OCI-LY7 (cell line): ENCODE measurements around the gene CEBPB. TPM values are rescaled to one million over a fixed set of nuclear protein-coding genes. Genes with fewer than 3 reads are reported as not detected.

Experiments
- BruUV-seq: library from RNA; stranded (reverse); fragments of 400-500 nt; replicated peaks from 2 replicates; lab custom pipeline; 2021; lab: Mats Ljungman, UMichigan
- CTCF ChIA-PET: fragments of 300-600 bp; sonication (Branson Sonifier 250); formaldehyde crosslinking; loops from one replicate; lab custom pipeline; 2022; ENCODE audit warnings: antibody characterized with exemption; ENCODE audit not compliant: unreplicated experiment; lab: Charles Lee
- POLR2A ChIA-PET: fragments of 300-600 bp; sonication (Branson Sonifier 250); formaldehyde crosslinking; loops from one replicate; lab custom pipeline; 2022; ENCODE audit warnings: antibody characterized with exemption; lab: Charles Lee
- DNase-seq: peaks from one replicate; pipeline ENCODE4 v3.0.0-alpha.2; 2015; ENCODE audit warnings: low spot score
- H2AFZ ChIP-seq: fragments of 200-600 bp; sonication (generic), shearing (Covaris generic); 2 replicates; pipeline ENCODE4 v1.6.1; 2014; ENCODE audit warnings: mild to moderate bottlenecking, antibody characterized with exemption, low read length, moderate library complexity
- H3K27ac ChIP-seq: fragments of 200-600 bp; sonication (generic); 2 replicates; pipeline ENCODE4 v1.5.1; 2014; ENCODE audit warnings: mixed run types, low read depth, mild to moderate bottlenecking, moderate library complexity, low read length, inconsistent platforms; ENCODE audit not compliant: poor library complexity, severe bottlenecking
- H3K36me3 ChIP-seq: fragments of 200-600 bp; sonication (generic); 2 replicates; pipeline ENCODE4 v1.6.1; 2014; ENCODE audit warnings: mild to moderate bottlenecking, antibody characterized with exemption, low read length, moderate library complexity, mixed read lengths; ENCODE audit not compliant: insufficient read depth
- H3K4me1 ChIP-seq: fragments of 200-600 bp; sonication (generic); 2 replicates; pipeline ENCODE4 v1.5.1; 2014; ENCODE audit warnings: mild to moderate bottlenecking, low read length; ENCODE audit not compliant: insufficient read depth, poor library complexity, severe bottlenecking
- H3K4me2 ChIP-seq: fragments of 200-600 bp; sonication (generic); 2 replicates; pipeline ENCODE4 v1.6.1; 2014; ENCODE audit warnings: mild to moderate bottlenecking, low read length
- H3K4me3 ChIP-seq: fragments of 200-600 bp; sonication (generic); 2 replicates; pipeline ENCODE4 v1.5.1; 2014; ENCODE audit warnings: mild to moderate bottlenecking, low read depth, low read length; ENCODE audit not compliant: poor library complexity, severe bottlenecking
- H3K79me2 ChIP-seq: fragments of 200-600 bp; sonication (generic); 2 replicates; pipeline ENCODE4 v1.6.1; 2016; ENCODE audit warnings: low read depth, mild to moderate bottlenecking, low read length, moderate library complexity, mixed read lengths; ENCODE audit not compliant: insufficient read depth
- H3K9me2 ChIP-seq: fragments of 200-600 bp; sonication (generic); 2 replicates; pipeline ENCODE4 v1.6.1; 2016; ENCODE audit warnings: mild to moderate bottlenecking, low read length, mixed read lengths; ENCODE audit not compliant: insufficient read depth
- H3K9me3 ChIP-seq: fragments of 200-600 bp; sonication (generic); 2 replicates; pipeline ENCODE4 v1.6.1; 2014; ENCODE audit warnings: mild to moderate bottlenecking, mixed run types, low read length, mixed read lengths
- H4K20me1 ChIP-seq: fragments of 200-600 bp; sonication (generic); 2 replicates; pipeline ENCODE4 v1.6.1; 2014; ENCODE audit warnings: mild to moderate bottlenecking, antibody characterized with exemption, low read length, moderate library complexity, mixed read lengths; ENCODE audit not compliant: insufficient read depth
- CTCF ChIP-seq: fragments of 200-600 bp; sonication (generic); conservative IDR thresholded peaks from 2 replicates; pipeline ENCODE4 v1.5.1; 2014; ENCODE audit warnings: mild to moderate bottlenecking, antibody characterized with exemption, low read length, moderate library complexity, mixed read lengths
- EZH2phosphoT487 ChIP-seq: fragments of 200-600 bp; sonication (generic); IDR thresholded peaks from 2 replicates; pipeline ENCODE4 v1.6.1; 2018; ENCODE audit warnings: low read depth, borderline replicate concordance, mild to moderate bottlenecking, mixed run types, antibody characterized with exemption, low read length, moderate library complexity, mixed read lengths
- intact Hi-C: fragments of 100-400 bp; cut with micrococcal nuclease; formaldehyde crosslinking; loops from one replicate; pipeline ENCODE4 v1.10.0; 2022; ENCODE audit not compliant: unreplicated experiment
- total RNA-seq, 2 experiments: library from RNA; depleted of rRNA in 1 of 2; stranded (reverse); fragments of >200 nt in 1 of 2; shearing (Covaris generic) in 1 of 2; gene quantifications; 2 replicates each; pipeline ENCODE4 v1.2.3, GENCODE V29; 2014 to 2022

CEBPB gene
- total RNA-seq, 2 experiments from 2014 or later = 47.6 to 48.4 TPM

- DNase-seq = peak; percentile 69
- Histone ChIP-seq H3K79me2 (no peaks in the 10 kb centered on the region), H4K20me1 (no peaks in the 10 kb centered on the region), H3K27ac (no peak overlapping the region), H3K9me3 (no peaks in the 10 kb centered on the region), H3K36me3 (no peaks in the 10 kb centered on the region), H3K4me3 (no peak overlapping the region), H3K9me2 (no peaks in the 10 kb centered on the region), H3K4me1 (no peaks in the 10 kb centered on the region), H3K4me2 (no peak overlapping the region), H2AFZ (no peak overlapping the region)
- ChIA-PET CTCF (interaction anchor here (0.5 to 1.7 kb wide), 4 partner anchors 16 to 53 kb away, joined by 3 to 4 read pairs (median 3); no protein-coding TSS in a partner anchor), POLR2A (interaction anchor here (2.7 kb wide), 1 partner anchor 16 kb away, joined by 9 read pairs; the partner anchor contains the start of gene PEDS1)
- TF ChIP-seq EZH2phosphoT487 (no peak), CTCF (peak; percentile 90)
- intact Hi-C loops = loop anchor here (1.0 to 5.0 kb wide), 3 partner anchors 48 to 190 kb away; no protein-coding TSS in a partner anchor
- BruUV-seq = no TSS peak
Measured at GRCh38 chr20:50169329-50169823, 21.3 kb upstream of the CEBPB start.

- H3K9me2 ChIP-seq = no peaks in the 10 kb centered on the region
- ChIA-PET CTCF (no interaction called here), POLR2A (interaction anchor here (0.7 kb wide), 1 partner anchor 100 kb away, joined by 5 read pairs; no protein-coding TSS in a partner anchor)
- no peak for TF ChIP-seq CTCF
- TF ChIP-seq EZH2phosphoT487 = no peak
- no peak overlapping the region for H3K4me2 ChIP-seq
- BruUV-seq = no TSS peak
- no peak overlapping the region for H3K4me3 ChIP-seq
- intact Hi-C loops = no loop called here
- no peaks in the 10 kb centered on the region for H3K79me2 ChIP-seq
- no peaks in the 10 kb centered on the region for H3K4me1 ChIP-seq
- DNase-seq = no peak
- H3K27ac ChIP-seq = no peak overlapping the region
- no peaks in the 10 kb centered on the region for H3K36me3 ChIP-seq
- H2AFZ ChIP-seq = no peak overlapping the region
- H4K20me1 ChIP-seq = no peaks in the 10 kb centered on the region
- H3K9me3 ChIP-seq = no peaks in the 10 kb centered on the region
Measured at GRCh38 chr20:50170549-50171220, 19.9 kb upstream of the CEBPB start.
